ENCODE measurements around the gene TLCD3B.

Gene TLCD3B

GRCh38 chr16:29991571-29991904 lies 39.5 kb downstream of the TLCD3B start:
- no peak for DNase-seq

- no peak for DNase-seq
Measured at GRCh38 chr16:29990883-29991570, 40.0 kb downstream of the TLCD3B start.

- no peak for DNase-seq
Measured at GRCh38 chr16:29990034-29990433, 41.0 kb downstream of the TLCD3B start.

GRCh38 chr16:29989111-29989858 lies 41.8 kb downstream of the TLCD3B start:
- DNase-seq = no peak

GRCh38 chr16:29988346-29989075 lies 42.6 kb downstream of the TLCD3B start:
- no peak for DNase-seq

- no peak for DNase-seq
Measured at GRCh38 chr16:29987371-29988085, 43.5 kb downstream of the TLCD3B start.

GRCh38 chr16:29986931-29987330 lies 44.1 kb downstream of the TLCD3B start:
- DNase-seq = no peak

GRCh38 chr16:29986231-29986630 lies 44.8 kb downstream of the TLCD3B start:
- no peak for DNase-seq

GRCh38 chr16:29985271-29985811 lies 45.7 kb downstream of the TLCD3B start:
- DNase-seq = no peak

GRCh38 chr16:29984764-29985147 lies 46.3 kb downstream of the TLCD3B start:
- no peak for DNase-seq

- no peak for DNase-seq
Measured at GRCh38 chr16:29984137-29984763, 46.8 kb downstream of the TLCD3B start.

GRCh38 chr16:29983420-29984136 lies 47.5 kb downstream of the TLCD3B start:
- no peak for DNase-seq

- no peak for DNase-seq
Measured at GRCh38 chr16:29982560-29983419, 48.3 kb downstream of the TLCD3B start.

GRCh38 chr16:29978564-29979270 lies 52.4 kb downstream of the TLCD3B start:
- DNase-seq = no peak

- no peak for DNase-seq
Measured at GRCh38 chr16:29978081-29978480, 53.0 kb downstream of the TLCD3B start.

GRCh38 chr16:29977063-29977825 lies 53.8 kb downstream of the TLCD3B start:
- no peak for DNase-seq

GRCh38 chr16:29975811-29976511 lies 55.1 kb downstream of the TLCD3B start:
- DNase-seq = no peak

Data from hypothalamus (tissue), 51 donors.